Measurements from ENCODE around the gene PLA1A. TPM values are rescaled to one million over a fixed set of nuclear protein-coding genes. Genes with fewer than 3 reads are reported as not detected.

Gene PLA1A
- total RNA-seq, 1 experiment from 2014 or later: not detected

- H3K79me2 ChIP-seq (ENCODE audit: low read depth): no peaks in the 10 kb centered on the region
- H3K36me3 ChIP-seq (ENCODE audit: low read depth): no peaks in the 10 kb centered on the region
- no peaks in the 10 kb centered on the region for H3F3A ChIP-seq (ENCODE audit: insufficient read depth, low read depth)
- DNase-seq: no peak
- no peaks in the 10 kb centered on the region for H3K9me2 ChIP-seq (ENCODE audit: insufficient read depth)
- no peak overlapping the region for H3K27ac ChIP-seq
- H2AFZ ChIP-seq: no peak overlapping the region
- intact Hi-C loops (cut with micrococcal nuclease; ENCODE audit: unreplicated experiment): no loop called here
- no TSS peak for BruUV-seq (replicated peaks)
- no peaks in the 10 kb centered on the region for H3K27me3 ChIP-seq (ENCODE audit: insufficient read depth, low read depth)
- no peak for TF ChIP-seq EZH2 (IDR thresholded peaks at IDR 0.05; ENCODE audit: low read depth)
- TF ChIP-seq, protein P1, sequence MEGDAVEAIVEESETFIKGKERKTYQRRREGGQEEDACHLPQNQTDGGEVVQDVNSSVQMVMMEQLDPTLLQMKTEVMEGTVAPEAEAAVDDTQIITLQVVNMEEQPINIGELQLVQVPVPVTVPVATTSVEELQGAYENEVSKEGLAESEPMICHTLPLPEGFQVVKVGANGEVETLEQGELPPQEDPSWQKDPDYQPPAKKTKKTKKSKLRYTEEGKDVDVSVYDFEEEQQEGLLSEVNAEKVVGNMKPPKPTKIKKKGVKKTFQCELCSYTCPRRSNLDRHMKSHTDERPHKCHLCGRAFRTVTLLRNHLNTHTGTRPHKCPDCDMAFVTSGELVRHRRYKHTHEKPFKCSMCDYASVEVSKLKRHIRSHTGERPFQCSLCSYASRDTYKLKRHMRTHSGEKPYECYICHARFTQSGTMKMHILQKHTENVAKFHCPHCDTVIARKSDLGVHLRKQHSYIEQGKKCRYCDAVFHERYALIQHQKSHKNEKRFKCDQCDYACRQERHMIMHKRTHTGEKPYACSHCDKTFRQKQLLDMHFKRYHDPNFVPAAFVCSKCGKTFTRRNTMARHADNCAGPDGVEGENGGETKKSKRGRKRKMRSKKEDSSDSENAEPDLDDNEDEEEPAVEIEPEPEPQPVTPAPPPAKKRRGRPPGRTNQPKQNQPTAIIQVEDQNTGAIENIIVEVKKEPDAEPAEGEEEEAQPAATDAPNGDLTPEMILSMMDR (conservative IDR thresholded peaks at IDR 0.05): no peak
- POLR2A ChIA-PET (ENCODE audit: unreplicated experiment): interaction anchor here (0.6 to 0.7 kb wide), 3 partner anchors 18 to 501 kb away, joined by 3 to 5 read pairs (median 4); no protein-coding TSS in a partner anchor
- H3K4me2 ChIP-seq: no peak overlapping the region
- no peaks in the 10 kb centered on the region for H3K9me3 ChIP-seq (ENCODE audit: insufficient read depth, low read depth)
- no peaks in the 10 kb centered on the region for H4K20me1 ChIP-seq (ENCODE audit: insufficient read depth)
- no peaks in the 10 kb centered on the region for H3K4me1 ChIP-seq (replicated peaks; ENCODE audit: insufficient read depth)
- CTCF ChIA-PET: no interaction called here
- no peak overlapping the region for H3K4me3 ChIP-seq
Observed at GRCh38 chr3:119662604-119663373, 65.1 kb downstream of the PLA1A start.

DNA sequence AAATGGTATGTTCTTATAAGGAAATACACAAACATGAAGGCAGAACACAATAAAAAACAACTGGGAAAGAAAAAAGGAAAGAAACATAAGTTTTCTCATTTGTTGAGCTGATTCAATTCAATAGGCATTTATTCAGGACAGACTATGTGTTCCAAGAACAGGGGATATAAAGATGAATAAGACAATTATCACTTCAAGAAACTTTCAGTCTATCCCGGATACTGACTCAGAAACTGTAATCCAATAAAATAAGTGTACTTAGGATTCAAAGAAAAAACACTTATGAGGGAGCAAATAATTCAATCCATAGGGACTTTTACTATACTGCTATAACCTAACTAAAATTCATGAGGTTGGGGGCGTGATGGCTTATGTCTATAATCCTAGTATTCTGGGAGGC lies 66.2 kb downstream of the PLA1A start:
- H3K27ac ChIP-seq: no peak overlapping the region
- no peak overlapping the region for H2AFZ ChIP-seq
- no peaks in the 10 kb centered on the region for H3K27me3 ChIP-seq (ENCODE audit: insufficient read depth, low read depth)
- no peaks in the 10 kb centered on the region for H3K4me1 ChIP-seq (replicated peaks; ENCODE audit: insufficient read depth)
- no TSS peak for BruUV-seq (replicated peaks)
- H3K79me2 ChIP-seq (ENCODE audit: low read depth): no peaks in the 10 kb centered on the region
- intact Hi-C loops (cut with micrococcal nuclease; ENCODE audit: unreplicated experiment): no loop called here
- DNase-seq: no peak
- TF ChIP-seq EZH2 (IDR thresholded peaks at IDR 0.05; ENCODE audit: low read depth): no peak
- TF ChIP-seq, protein P1 (conservative IDR thresholded peaks at IDR 0.05): no peak
- no peaks in the 10 kb centered on the region for H3K9me2 ChIP-seq (ENCODE audit: insufficient read depth)
- ChIA-PET CTCF (no interaction called here), POLR2A (ENCODE audit: unreplicated experiment) (interaction anchor here (0.7 kb wide), 1 partner anchor 138 kb away, joined by 3 read pairs; no protein-coding TSS in a partner anchor)
- H3K4me3 ChIP-seq: no peak overlapping the region
- no peaks in the 10 kb centered on the region for H3K9me3 ChIP-seq (ENCODE audit: insufficient read depth, low read depth)
- H3K36me3 ChIP-seq (ENCODE audit: low read depth): no peaks in the 10 kb centered on the region
- no peaks in the 10 kb centered on the region for H3F3A ChIP-seq (ENCODE audit: insufficient read depth, low read depth)
- H4K20me1 ChIP-seq (ENCODE audit: insufficient read depth): no peaks in the 10 kb centered on the region
- no peak overlapping the region for H3K4me2 ChIP-seq

DNA sequence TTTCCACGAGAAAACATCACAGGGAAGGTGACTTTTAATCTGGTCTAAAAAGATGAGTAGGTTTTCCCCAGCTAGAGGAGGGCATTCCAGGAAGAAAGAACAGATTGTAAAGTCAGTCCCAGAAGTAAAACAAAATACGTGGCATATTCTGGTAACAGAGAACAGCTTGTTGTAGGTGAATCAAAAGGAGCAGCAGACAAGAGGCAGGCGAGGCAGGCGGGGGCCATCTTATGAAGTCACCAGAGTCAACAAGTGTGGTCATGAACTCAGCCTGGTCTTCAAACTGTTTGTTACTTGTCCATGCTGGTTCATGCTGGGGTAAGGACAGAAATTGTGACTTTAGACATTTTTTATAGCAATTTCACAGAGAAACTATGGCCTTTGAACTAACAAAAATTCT lies 66.7 kb downstream of the PLA1A start:
- no peak overlapping the region for H3K4me2 ChIP-seq
- no peak overlapping the region for H3K4me3 ChIP-seq
- intact Hi-C loops (cut with micrococcal nuclease; ENCODE audit: unreplicated experiment): no loop called here
- H4K20me1 ChIP-seq (ENCODE audit: insufficient read depth): no peaks in the 10 kb centered on the region
- no TSS peak for BruUV-seq (replicated peaks)
- no peak for DNase-seq
- no peak overlapping the region for H2AFZ ChIP-seq
- no peaks in the 10 kb centered on the region for H3K9me3 ChIP-seq (ENCODE audit: insufficient read depth, low read depth)
- no peaks in the 10 kb centered on the region for H3K27me3 ChIP-seq (ENCODE audit: insufficient read depth, low read depth)
- H3F3A ChIP-seq (ENCODE audit: insufficient read depth, low read depth): no peaks in the 10 kb centered on the region
- CTCF ChIA-PET: no interaction called here
- H3K36me3 ChIP-seq (ENCODE audit: low read depth): no peaks in the 10 kb centered on the region; the same call in 1 of the 2 replicates
- H3K9me2 ChIP-seq (ENCODE audit: insufficient read depth): no peaks in the 10 kb centered on the region
- POLR2A ChIA-PET (ENCODE audit: unreplicated experiment): interaction anchor here (0.7 kb wide), 1 partner anchor 139 kb away, joined by 3 read pairs; no protein-coding TSS in a partner anchor
- no peak overlapping the region for H3K27ac ChIP-seq
- no peaks in the 10 kb centered on the region for H3K4me1 ChIP-seq (replicated peaks; ENCODE audit: insufficient read depth)
- TF ChIP-seq, protein P1 (conservative IDR thresholded peaks at IDR 0.05): no peak
- no peak for TF ChIP-seq EZH2 (IDR thresholded peaks at IDR 0.05; ENCODE audit: low read depth)
- H3K79me2 ChIP-seq (ENCODE audit: low read depth): no peaks in the 10 kb centered on the region

Data from PC-9 (cell line).